Measurements from ENCODE around the gene PTGES.

DNA sequence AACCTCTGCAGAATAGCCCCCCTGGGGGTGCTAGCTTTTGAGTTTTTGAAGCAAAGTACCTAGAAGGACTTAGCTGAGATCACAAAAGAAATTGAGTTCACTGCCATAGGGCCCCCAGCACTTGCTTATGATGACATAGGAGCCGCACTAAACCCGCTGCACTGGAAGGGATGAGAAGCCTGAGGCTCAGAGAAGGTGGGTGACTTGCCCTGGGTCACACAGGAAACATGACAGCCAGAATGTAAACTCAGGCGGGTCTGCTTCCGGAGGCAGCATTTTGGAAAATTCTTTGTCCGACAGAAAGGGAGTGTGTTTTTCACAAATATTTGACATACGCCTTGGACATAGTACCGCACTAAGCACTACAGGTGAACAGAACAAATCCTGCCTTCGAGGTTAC, 41.7 kb upstream of the PTGES start:
- TF ChIP-seq, protein P1, sequence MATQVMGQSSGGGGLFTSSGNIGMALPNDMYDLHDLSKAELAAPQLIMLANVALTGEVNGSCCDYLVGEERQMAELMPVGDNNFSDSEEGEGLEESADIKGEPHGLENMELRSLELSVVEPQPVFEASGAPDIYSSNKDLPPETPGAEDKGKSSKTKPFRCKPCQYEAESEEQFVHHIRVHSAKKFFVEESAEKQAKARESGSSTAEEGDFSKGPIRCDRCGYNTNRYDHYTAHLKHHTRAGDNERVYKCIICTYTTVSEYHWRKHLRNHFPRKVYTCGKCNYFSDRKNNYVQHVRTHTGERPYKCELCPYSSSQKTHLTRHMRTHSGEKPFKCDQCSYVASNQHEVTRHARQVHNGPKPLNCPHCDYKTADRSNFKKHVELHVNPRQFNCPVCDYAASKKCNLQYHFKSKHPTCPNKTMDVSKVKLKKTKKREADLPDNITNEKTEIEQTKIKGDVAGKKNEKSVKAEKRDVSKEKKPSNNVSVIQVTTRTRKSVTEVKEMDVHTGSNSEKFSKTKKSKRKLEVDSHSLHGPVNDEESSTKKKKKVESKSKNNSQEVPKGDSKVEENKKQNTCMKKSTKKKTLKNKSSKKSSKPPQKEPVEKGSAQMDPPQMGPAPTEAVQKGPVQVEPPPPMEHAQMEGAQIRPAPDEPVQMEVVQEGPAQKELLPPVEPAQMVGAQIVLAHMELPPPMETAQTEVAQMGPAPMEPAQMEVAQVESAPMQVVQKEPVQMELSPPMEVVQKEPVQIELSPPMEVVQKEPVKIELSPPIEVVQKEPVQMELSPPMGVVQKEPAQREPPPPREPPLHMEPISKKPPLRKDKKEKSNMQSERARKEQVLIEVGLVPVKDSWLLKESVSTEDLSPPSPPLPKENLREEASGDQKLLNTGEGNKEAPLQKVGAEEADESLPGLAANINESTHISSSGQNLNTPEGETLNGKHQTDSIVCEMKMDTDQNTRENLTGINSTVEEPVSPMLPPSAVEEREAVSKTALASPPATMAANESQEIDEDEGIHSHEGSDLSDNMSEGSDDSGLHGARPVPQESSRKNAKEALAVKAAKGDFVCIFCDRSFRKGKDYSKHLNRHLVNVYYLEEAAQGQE (IDR thresholded peaks at IDR 0.05; ENCODE audit: low read depth): no peak
- no peak for TF ChIP-seq ZFX (IDR thresholded peaks at IDR 0.05)
- TF ChIP-seq, protein P2, sequence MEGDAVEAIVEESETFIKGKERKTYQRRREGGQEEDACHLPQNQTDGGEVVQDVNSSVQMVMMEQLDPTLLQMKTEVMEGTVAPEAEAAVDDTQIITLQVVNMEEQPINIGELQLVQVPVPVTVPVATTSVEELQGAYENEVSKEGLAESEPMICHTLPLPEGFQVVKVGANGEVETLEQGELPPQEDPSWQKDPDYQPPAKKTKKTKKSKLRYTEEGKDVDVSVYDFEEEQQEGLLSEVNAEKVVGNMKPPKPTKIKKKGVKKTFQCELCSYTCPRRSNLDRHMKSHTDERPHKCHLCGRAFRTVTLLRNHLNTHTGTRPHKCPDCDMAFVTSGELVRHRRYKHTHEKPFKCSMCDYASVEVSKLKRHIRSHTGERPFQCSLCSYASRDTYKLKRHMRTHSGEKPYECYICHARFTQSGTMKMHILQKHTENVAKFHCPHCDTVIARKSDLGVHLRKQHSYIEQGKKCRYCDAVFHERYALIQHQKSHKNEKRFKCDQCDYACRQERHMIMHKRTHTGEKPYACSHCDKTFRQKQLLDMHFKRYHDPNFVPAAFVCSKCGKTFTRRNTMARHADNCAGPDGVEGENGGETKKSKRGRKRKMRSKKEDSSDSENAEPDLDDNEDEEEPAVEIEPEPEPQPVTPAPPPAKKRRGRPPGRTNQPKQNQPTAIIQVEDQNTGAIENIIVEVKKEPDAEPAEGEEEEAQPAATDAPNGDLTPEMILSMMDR (IDR thresholded peaks at IDR 0.05 in 2 of 3, conservative IDR thresholded peaks at IDR 0.05 in 1 of 3; ENCODE audit: borderline replicate concordance in 1 of 3, insufficient read depth in 1 of 3, low read depth in 2 of 3, low read length in 2 of 3): no peak
- no peak for TF ChIP-seq POLR2A (IDR thresholded peaks at IDR 0.05; ENCODE audit: borderline replicate concordance, extremely low read depth, insufficient read depth, insufficient read length)
- TF ChIP-seq SRF (IDR thresholded peaks at IDR 0.05; ENCODE audit: low read depth): no peak
- TF ChIP-seq SP1 (IDR thresholded peaks at IDR 0.05; ENCODE audit: low read depth): no peak
- no peak for TF ChIP-seq JUND (IDR thresholded peaks at IDR 0.05)
- TF ChIP-seq YY1 (IDR thresholded peaks at IDR 0.05; ENCODE audit: extremely low read depth, insufficient replicate concordance, low read depth, low read length): no peak
- no peak for TF ChIP-seq CBX3 (IDR thresholded peaks at IDR 0.05; ENCODE audit: low read depth)
- no peak for TF ChIP-seq RAD21 (IDR thresholded peaks at IDR 0.05; ENCODE audit: low read depth)
- no peak for TF ChIP-seq POLR2AphosphoS5 (IDR thresholded peaks at IDR 0.05; ENCODE audit: low read depth, low read length)
- TF ChIP-seq, protein P3, sequence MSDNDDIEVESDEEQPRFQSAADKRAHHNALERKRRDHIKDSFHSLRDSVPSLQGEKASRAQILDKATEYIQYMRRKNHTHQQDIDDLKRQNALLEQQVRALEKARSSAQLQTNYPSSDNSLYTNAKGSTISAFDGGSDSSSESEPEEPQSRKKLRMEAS (IDR thresholded peaks at IDR 0.05): no peak
- TF ChIP-seq EZH2 (IDR thresholded peaks at IDR 0.05): no peak
- TF ChIP-seq EZH2phosphoT487 (IDR thresholded peaks at IDR 0.05; ENCODE audit: borderline replicate concordance): no peak

All from HCT116 (cell line).